Measurements from ENCODE around the gene CHCHD1.
"Not testable (repeated sequence)": the region's sequence is repeated elsewhere in the genome, so short reads cannot be mapped to it uniquely, and the experiment has no call there.

CHCHD1 gene

GRCh38 chr10:73796035-73796434 lies 14.2 kb downstream of the CHCHD1 start:
- not testable (repeated sequence) for DNase-seq

- DNase-seq: no peak
Observed at GRCh38 chr10:73796766-73797165, 14.9 kb downstream of the CHCHD1 start.

- no peak for DNase-seq
Observed at GRCh38 chr10:73797324-73798025, 15.6 kb downstream of the CHCHD1 start.

GRCh38 chr10:73798087-73798486 lies 16.2 kb downstream of the CHCHD1 start:
- DNase-seq: no peak

- no peak for DNase-seq
Observed at GRCh38 chr10:73798927-73799560, 17.2 kb downstream of the CHCHD1 start.

- no peak for DNase-seq
Observed at GRCh38 chr10:73799899-73800559, 18.2 kb downstream of the CHCHD1 start.

- DNase-seq: no peak
Observed at GRCh38 chr10:73800560-73801252, 18.9 kb downstream of the CHCHD1 start.

GRCh38 chr10:73801253-73801590 lies 19.4 kb downstream of the CHCHD1 start:
- no peak for DNase-seq

- DNase-seq: no peak
Observed at GRCh38 chr10:73802276-73802991, 20.6 kb downstream of the CHCHD1 start.

- DNase-seq: no peak
Observed at GRCh38 chr10:73803680-73804286, 21.9 kb downstream of the CHCHD1 start.

- no peak for DNase-seq
Observed at GRCh38 chr10:73806176-73806950, 24.5 kb downstream of the CHCHD1 start.

- no peak for DNase-seq
Observed at GRCh38 chr10:73807471-73807870, 25.6 kb downstream of the CHCHD1 start.

- no peak for DNase-seq
Observed at GRCh38 chr10:73808021-73808815, 26.4 kb downstream of the CHCHD1 start.

- no peak for DNase-seq
Observed at GRCh38 chr10:73809061-73809818, 27.4 kb downstream of the CHCHD1 start.

- DNase-seq: no peak
Observed at GRCh38 chr10:73810358-73810734, 28.5 kb downstream of the CHCHD1 start.

GRCh38 chr10:73810735-73811465 lies 29.1 kb downstream of the CHCHD1 start:
- no peak for DNase-seq

GRCh38 chr10:73812657-73813056 lies 30.8 kb downstream of the CHCHD1 start:
- DNase-seq: no peak

GRCh38 chr10:73813333-73813732 lies 31.5 kb downstream of the CHCHD1 start:
- DNase-seq: no peak

GRCh38 chr10:73814276-73814895 lies 32.5 kb downstream of the CHCHD1 start:
- DNase-seq: no peak
